HG02938 (cell line): ENCODE measurements around the gene NHERF1.

ENCODE experiments used
- ATAC-seq: cut with Tn5 transposase; IDR thresholded peaks from one replicate; pipeline ENCODE4 v1.9.1; 2021; ENCODE audit warnings: mild to moderate bottlenecking, moderate library complexity; ENCODE audit not compliant: unreplicated experiment

Gene NHERF1

DNA sequence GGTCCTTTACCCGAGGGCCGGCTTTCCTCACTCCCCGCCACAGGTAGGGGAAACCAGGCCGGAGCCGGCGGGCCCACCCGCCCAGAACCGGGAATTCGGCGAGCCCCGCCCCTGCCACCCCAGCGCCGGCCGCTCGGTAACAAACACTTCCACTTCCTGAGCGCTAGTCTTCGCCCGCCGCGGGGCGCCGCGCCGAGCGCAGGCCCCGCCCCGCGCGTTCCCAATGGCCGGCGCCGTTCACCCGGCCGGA lies 224 bp upstream of the NHERF1 start:
- peak; percentile 72 for ATAC-seq

DNA sequence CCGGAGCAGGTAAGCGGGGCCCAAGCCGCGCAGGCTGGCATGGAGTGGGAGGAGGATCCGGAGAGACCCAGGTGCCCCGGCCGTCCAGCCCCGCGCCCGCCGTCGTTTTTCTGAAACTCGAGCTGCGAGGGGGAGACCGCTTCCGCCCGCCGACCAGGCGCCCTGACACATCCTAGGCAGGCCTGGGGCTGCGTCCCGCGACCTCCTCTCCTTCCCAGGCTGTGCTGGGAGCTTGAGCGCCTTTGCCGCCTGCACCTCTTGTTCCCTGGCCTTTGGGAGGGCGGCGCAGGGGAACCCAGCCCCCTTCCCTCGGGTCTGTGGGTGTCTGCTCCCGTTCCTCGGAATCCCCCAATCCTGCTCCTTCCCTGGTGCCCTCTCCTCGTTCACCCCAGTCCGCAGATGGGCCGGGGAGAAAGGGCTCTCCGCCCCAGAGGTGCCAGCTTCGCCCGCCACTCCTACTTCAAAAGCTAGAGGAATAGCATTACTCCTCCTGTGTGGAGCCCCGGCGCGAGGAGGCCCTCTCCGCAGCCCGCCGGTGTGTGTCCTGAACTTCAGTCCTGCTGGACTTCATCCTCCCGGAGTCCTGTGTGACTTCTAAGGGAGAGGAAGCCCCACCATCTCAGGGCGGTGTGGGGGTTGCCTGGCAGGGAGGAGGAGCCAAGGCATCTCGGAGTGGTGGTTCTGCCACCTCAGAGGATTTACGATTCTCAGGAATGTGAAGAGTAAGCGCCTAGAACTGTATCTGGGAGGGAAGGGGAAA lies 1.0 kb downstream of the NHERF1 start:
- no peak for ATAC-seq

DNA sequence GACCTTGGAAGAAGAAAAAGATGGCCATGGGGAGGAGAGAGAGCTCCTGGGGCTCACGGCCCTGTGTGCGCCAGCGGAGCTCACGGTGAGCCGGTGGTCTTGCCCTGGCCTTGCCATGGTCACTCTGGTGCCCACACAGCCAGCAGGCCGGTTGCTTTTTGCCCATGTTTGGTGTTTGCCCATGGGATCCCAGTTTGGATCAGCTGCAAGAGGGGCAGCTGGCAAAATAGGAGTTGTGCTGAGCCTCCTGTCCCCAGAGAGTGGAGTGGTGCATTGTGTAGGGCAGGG lies 1.6 kb downstream of the NHERF1 start:
- ATAC-seq, result no peak

DNA sequence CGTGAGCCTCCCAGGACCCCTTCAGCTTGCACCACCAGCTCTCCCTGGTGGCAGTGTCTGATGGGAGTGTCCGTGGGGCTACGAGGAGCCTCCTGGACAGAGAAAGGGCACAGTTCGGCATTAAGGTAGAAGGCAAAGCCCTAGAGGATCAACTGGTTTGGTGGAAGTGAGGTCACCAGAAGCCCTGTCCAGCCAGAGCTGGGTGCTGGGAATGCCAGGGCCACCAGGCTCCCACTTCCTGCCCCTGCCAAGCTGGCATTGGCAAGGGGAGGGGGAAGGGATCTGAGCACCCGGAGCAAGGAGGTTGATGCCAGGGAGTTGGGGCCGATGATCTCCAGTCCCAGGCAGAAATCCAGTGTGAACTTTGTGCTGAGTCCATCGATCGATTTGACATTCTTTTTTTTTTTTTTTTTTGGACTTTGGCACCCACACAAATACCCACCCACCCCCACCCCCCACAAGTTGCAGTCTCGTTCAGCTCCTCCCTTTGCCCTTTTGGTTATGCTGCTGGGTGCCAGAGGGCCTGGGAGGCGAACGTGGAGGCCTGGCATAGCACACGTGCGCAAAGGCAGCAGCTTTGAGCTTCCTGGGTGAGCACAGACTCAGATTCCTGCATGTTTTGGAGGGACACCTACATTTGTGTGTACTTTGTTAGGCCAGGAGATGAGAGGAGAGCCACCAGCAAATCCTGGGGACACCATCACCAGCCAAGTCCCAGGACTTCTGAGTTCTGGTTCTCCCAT lies 2.1 kb downstream of the NHERF1 start:
- ATAC-seq, result no peak

DNA sequence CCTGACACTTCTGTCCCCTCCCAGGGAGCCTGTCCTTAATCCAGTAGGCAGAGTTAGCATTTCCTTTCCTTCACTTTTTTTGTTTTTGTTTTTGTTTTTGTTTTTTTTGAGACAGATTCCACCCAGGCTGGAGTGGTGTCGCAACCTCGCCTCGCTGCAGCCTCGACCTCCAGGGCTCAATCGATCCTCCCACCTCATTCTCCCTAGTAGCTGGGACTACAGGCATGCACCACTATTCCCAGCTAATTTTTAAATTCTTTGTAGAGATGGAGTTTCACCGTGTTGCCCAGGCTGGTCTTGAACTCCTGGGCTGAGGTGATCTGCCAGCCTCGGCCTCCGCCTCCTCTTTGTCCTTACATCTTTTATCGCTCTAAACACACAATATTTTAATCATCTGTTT lies 4.0 kb downstream of the NHERF1 start:
- no peak for ATAC-seq

DNA sequence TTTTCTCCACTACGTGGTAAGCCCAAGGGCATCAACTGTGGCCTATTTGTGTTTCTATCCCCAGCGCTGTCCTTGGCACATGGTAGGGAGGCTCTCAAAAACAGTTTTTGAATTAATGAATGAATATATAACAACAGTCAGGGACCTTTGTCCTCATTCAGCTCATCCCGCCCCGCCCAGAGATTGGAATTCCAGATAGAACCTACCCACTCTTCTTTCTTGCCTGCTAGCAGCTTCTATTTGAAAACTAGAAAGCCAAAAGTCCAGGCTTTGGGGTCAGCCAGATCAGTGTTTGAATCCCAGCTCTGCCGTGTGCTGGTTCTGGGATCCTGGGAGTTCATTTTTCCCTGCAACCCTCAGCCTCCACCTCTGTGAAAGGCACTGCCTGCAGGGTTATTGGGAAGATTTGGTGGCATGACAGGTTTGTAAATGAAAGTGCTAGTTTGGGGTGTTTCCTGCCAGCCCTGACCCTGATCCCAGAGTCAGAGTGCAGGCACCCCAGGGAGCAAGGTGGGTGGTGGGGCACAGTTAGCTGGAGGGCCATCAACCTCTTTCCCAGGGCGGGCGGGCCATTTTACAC lies 4.5 kb downstream of the NHERF1 start:
- ATAC-seq, result no peak

DNA sequence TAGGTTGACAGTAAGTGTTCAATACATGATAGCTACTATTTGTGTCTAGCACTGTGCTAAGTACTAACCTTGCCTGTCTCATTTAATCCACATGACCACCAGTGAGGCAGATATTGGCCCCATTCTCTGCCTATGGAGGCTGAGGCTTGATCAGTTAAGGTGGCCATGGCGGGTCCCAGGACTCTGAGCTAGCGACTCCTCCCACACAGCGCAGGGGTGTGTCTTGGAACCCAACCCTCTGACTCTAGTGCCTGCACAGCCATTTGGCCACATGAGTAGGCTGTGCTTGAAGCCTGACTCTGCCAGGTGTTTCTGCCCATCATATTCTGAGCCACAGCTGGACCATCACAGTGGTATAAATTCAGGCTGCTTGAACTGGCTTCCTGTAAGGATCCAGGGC lies 6.4 kb downstream of the NHERF1 start:
- ATAC-seq, result no peak

DNA sequence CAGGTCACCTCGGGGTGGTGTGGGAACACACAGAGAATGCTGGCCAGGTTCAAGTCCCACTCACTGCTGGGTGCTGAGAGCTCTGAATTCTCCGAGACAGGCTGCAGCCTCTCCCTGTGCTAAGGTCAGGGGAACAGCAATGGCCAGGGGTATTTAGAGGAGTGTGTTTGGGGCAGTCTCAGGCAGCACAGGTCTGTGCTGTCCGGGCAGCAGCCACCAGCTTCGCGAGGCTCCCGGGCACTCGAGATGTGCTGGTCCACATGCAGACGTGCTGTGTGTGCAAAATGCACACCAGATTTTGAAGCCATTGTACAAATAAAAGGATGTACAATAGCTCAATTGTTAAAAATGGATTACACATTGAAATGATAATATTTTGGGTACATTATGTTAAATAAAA lies 7.1 kb downstream of the NHERF1 start:
- no peak for ATAC-seq

DNA sequence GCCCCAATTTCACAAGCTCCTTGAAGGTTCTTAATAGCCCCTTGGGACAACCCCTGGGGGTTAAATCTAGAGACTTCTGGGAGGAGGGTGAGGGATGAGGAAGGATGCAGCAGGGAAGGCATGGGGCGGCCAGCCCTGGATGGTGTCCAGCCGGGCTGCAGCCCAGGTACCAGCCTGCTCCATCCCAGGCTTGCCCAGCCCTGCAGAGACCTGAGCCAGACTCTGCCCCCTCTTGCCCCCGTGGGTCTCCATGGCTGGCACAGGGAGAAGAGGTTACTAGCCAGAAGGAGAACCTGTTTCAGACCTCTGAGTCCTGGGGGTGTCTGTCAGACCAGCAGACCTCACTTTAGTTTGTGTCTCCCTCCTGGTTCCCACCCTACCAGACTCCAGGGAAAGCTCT lies 8.5 kb downstream of the NHERF1 start:
- ATAC-seq, result no peak

DNA sequence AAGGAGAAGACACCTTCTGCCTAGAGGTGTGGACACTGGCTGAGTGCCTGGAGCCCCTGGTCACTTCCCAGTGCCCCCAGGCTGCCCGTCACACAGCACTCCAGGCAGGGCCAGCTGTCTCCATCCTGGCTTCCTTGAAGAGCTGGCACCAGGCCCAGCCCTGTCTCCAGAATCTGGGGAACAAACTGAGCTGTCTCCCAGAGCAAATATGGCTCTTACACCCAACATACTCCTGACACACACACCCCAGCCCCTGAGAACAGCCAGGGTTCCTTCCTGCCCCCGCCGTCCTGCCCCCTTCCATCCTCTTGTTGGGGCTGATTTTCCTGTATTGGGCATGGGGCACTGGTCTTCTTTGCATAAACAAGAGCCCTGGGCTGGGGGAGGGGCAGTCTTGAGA lies 9.1 kb downstream of the NHERF1 start:
- ATAC-seq, result no peak

DNA sequence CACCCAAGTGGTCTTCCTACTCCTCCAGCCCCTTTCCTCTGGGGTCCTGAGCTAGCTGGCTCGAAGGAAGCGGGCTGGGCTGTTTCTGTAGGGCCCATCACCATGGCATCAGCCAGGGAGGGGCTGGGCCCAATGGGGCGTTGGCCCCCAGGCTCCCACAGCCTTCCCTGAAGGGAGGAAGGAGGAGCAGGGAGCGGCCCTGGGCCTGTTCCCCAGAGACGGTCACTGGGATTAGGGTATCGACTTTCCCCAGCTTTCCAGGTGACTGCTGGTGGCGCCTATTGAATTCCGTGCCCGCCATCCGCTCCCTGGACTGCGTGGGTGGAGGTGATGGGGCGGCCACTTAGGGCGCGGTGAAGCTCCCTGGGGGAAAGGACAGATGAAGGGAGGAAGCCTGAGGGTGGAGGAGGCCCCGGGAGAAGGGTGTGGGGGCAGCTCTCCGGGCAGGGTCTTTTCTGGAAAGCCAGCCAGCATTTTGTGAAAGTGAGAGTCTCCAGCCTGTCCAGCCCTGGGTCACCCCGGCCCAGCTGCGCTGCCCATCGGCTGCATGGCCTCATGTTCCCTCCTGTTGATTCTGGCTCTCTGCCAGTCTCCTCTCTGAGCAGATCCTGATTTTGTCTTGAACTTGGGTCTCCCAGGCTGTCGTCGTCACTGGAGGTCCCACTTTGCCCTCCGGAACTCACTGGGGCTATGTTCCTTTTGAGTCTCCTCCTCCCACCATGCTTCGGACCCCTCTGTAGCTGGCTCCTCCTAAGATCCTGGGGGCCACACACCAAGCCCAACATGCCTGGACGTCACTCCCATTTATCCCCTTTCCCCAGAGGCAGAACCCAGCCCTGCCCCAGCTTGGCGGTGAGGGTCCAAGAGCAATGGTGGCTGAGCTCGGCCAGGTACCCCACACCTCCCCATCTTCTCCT lies 9.8 kb downstream of the NHERF1 start:
- ATAC-seq, result no peak

DNA sequence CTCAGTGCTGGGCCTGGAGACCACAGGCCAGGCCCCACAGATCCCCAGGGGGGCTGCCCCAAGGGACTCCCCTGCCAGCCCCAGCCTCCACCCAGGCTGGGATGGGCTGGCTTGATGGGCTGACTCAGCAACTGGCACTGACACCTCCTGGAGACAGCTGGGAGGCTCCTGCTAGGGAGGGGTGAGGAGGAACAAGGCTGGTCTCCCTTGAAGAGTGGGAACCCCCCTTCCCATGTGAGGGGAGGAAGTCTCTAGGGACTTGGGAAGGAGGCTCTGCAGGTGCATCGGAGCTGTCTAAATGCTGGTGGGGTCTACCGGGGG lies 10.4 kb downstream of the NHERF1 start:
- ATAC-seq, result no peak

DNA sequence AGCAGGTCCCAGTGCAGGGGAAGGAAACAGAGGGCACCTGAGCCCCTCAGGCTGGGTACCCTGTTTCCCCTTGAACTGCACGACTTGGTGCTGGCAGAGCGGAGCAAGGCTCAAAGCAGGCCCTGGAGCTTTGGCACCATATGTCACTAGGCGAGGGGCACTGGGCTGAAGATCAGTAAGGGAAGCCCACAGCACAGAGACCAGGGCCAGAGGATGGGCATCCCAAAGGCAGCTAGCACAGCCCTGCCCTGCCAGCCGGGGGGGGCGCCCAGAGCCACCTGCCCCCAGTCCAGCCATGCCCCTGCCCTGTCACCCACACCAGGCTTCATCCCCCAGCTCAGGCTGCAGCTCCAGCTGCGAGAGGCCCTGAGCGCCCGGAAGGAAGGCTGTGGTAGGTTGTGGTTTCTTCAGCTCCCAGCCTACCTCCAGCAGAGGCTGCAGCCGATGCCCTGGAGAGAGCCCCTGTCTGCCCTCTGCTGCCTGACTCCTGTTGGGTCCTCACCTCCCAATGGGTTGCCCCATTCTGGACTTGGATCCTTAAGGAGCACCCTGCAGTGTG lies 10.9 kb downstream of the NHERF1 start:
- no peak for ATAC-seq

DNA sequence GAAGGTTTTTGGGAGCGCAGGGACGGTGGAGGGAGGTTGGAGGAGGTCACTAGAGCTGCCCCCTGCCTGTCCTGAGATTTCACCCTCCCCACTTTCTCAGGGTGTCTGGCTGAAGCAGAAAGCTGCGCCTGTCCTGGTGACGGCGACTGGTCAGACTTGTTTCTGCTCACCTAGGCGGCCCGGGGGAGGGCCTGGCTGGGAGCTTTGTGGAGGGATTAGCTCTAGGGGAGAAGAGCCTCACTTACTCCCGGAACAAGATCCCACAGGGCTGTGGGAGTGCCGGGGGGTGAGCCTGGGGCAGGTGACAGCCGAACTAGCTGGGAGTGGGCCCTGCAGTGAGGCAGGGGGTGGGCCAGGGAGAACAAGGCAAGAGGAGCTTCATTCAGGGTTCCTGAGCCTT lies 11.5 kb downstream of the NHERF1 start:
- ATAC-seq, result no peak

DNA sequence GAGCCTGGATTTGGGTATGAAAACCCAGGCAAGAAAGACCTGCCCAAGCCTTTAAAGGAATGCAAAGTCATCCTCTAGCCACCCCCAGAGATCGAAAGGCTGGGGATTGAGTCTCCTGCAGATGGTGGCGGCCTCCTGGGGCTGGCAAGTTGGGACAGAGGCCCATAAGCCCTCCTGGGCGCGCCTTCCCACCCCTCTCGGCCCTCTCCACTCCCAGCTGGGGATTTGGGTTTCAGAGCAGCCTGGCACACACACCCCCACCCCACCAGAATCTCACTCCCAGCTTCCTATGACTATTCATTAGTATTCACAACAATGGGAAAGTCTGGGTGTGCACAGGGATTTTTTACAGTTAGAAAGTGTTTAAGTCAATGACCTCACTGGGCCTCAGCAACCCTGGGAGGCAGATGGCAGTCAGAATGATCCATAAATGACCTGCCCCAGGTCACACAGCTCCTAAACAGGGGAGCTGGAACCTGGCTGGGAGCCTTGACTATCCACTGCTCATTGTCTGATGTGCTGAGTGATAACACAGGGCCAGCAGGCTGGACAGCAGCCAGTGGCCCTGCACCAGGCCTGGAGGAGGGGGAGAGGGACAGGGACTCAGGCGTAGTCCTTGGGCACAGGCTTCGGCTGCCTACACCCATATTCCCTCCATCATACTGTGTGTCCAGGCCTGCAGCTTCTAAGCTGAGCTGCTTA lies 12.1 kb downstream of the NHERF1 start:
- ATAC-seq, result no peak

DNA sequence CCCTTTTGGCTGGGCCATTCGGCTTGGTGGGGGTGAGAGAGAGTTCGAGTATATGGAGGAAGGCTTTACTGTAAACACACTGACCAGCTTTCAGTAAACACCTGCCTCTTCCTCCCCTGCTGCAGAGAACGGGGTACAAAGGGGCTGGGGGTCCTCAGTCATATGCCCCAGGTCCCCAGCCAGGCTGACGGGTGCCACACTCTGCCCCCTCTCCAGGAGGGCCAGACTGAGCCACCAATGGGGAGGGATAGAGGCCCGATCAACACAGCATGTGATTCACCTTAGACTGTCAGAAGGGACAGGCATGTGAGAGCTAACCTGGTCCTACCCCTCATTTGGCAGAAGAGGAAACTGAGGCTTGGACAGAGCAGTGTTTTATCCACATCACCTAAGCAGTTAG lies 13.0 kb downstream of the NHERF1 start:
- no peak for ATAC-seq

DNA sequence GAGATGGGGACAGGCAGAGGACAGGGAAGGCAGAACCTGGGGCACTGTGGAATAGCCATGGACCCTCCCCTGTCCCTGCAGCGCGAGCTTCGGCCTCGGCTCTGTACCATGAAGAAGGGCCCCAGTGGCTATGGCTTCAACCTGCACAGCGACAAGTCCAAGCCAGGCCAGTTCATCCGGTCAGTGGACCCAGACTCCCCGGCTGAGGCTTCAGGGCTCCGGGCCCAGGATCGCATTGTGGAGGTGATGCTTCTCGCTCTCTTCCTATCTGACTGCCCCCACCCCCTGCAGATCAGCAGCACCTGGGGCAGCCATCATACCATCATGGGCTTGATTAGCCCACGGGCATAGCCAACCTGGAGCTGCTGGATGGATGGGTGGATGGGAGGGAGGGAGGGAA lies 13.5 kb downstream of the NHERF1 start:
- no peak for ATAC-seq

DNA sequence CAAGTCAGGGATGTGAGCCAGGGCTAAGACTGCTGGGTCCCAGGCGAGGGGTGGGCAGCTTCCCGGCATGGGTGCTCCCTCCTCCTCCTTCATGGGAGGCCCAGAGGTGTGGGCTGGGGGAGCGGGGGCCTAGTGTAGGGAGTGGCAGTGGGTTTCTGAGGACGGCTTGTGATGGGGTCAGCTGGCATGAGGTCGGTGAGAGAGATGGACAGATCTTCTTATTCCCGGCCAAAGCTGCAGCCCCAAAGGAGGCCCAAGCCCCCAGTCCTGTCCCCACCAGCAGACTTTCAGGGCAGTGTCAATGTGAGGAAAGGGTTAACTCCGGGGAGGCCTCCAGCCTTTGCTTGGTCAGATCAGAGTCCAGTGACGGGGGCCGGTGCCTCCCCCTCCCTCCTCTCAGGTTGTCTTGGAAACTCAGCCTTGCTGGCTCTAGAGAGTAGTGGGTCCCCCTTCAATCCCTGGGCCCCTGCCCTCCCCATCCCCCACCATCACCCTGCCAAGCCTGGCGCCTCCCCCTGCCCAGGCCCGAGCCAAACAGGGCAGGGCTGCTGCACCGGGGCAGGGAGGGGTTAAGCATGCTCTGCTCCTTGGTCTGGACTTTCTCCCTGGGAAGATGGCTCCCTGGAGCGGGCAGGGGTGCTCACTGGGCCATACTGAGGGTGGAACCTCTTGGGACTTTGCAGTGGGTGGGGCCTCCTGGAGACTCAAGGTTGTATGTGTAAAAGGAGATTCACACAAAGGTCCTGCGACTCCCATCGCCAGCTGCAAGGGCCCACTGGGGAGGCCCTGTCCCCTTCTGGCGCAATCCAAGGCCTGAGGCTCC lies 15.3 kb downstream of the NHERF1 start:
- no peak for ATAC-seq

DNA sequence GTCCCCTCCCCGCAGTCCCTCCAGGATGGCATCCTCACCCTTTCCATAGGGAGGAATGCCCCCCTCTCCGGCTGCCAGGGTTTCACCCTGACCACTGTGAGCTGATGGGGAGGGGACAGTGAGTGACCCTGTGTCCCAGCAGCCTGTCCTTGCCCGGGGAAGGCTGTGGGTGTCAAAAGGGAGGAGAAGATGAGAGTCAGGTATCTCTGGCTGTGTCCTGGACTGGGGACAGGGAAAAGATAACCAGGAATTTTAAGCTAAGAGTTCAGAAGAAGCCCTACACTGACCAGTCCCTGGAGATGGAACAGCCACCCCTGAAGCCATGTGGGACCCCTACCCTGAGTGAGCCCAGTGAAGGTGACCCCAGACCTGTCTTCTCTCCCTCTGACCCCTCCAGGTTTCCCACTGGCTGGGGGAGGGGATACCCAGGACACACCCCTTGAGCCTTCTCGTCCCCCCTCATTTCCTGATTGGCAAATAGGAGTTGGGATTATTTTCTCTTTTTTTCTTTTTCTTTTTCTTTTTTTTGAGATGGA lies 16.4 kb downstream of the NHERF1 start:
- no peak for ATAC-seq

DNA sequence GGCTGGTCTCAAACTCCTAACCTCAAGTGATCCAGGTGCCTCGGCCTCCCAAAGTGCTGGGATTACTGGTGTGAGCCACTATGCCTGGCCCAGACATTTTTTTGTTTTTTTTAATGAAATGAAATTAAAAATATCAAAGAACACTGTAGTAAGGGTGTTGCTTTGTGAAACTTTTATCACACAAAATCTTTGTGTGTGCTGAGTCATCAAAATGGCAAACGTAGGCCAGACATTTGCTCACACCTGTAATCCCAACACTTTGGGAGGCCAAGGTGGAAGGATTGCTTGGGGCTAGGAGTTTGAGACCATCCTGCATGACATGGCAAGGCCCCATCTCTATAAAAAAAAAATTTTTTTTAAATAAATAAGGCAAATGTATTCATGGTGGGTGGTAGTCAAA lies 18.0 kb downstream of the NHERF1 start:
- no peak for ATAC-seq
